Esophagus muscularis mucosa (tissue), 4 donors: ENCODE measurements around the gene TSC1. TPM values are rescaled to one million over a fixed set of nuclear protein-coding genes. Genes with fewer than 3 reads are reported as not detected.

Experiments
- DNase-seq: peaks from one replicate; pipeline ENCODE4 v3.0.0-alpha.2; 2017; ENCODE audit errors: extremely low spot score
- H3K27ac ChIP-seq, 4 donors: fragments of 200-600 bp; sonication (generic); replicated peaks in 1 of 4; 1 replicate in 3 of 4; 2 replicates in 1 of 4; pipeline ENCODE4 v1.5.1; 2016 to 2019; ENCODE audit warnings: mild to moderate bottlenecking in 1 of 4
- H3K27me3 ChIP-seq, 4 donors: fragments of 200-600 bp; sonication (generic); one replicate each; pipeline versions ENCODE4 v1.5.1 to v1.6.0; 2016 to 2019
- H3K36me3 ChIP-seq, 4 donors: fragments of 200-600 bp; sonication (generic); one replicate each; pipeline ENCODE4 v1.5.1; 2016 to 2019
- H3K4me1 ChIP-seq, 4 donors: fragments of 200-600 bp; sonication (generic); one replicate each; pipeline ENCODE4 v1.5.1; 2016 to 2019
- H3K4me3 ChIP-seq, 4 donors: fragments of 200-600 bp; sonication (generic); 1 replicate in 2 of 4; 2 replicates in 2 of 4; pipeline ENCODE4 v1.5.1; 2016 to 2019; ENCODE audit warnings: mild to moderate bottlenecking in 4 of 4, moderate library complexity in 1 of 4
- H3K9me3 ChIP-seq, 4 donors: fragments of 200-600 bp; sonication (generic); 1 replicate in 3 of 4; 2 replicates in 1 of 4; pipeline ENCODE4 v1.5.1; 2016 to 2019
- EP300 ChIP-seq: sonication (generic); formaldehyde crosslinking; IDR thresholded peaks from one replicate; pipeline ENCODE4 v1.6.1; 2017; ENCODE audit warnings: antibody characterized with exemption
- POLR2A ChIP-seq: fragments of 450-650 bp; IDR thresholded peaks from one replicate; pipeline ENCODE4 v1.6.1; 2017; ENCODE audit warnings: antibody characterized with exemption, moderate library complexity, mild to moderate bottlenecking, low read depth
- POLR2AphosphoS5 ChIP-seq, 2 donors: sonication (generic); formaldehyde crosslinking; IDR thresholded peaks; one replicate each; pipeline ENCODE4 v1.6.1; 2017; ENCODE audit warnings: antibody characterized with exemption in 2 of 2
- WGBS: methylation state at CpG from one replicate; pipeline ENCODE4 v1.1.5; 2018; 5-methylcytosine and 5-hydroxymethylcytosine counted together
- intact Hi-C: fragments of 100-400 bp; cut with DNase I; formaldehyde crosslinking; loops from one replicate; pipeline ENCODE4 v1.15.1; 2023
- total RNA-seq, 4 donors: library from RNA; depleted of rRNA; stranded (reverse); fragments of >200 nt; gene quantifications; one replicate each; pipeline versions ENCODE4 v1.1.0 to v1.2.1, GENCODE V29; 2016
- TF ChIP-seq, protein P1 (sequence below), 3 experiments: fragments of 200-600 bp in 2 of 3; fragments of 450-650 bp in 1 of 3; sonication (generic) in 2 of 3; IDR thresholded peaks; one replicate each; pipeline ENCODE4 v1.5.1; 2017 to 2019; ENCODE audit warnings: antibody characterized with exemption in 3 of 3, mild to moderate bottlenecking in 2 of 3, moderate library complexity in 1 of 3

Gene TSC1
- total RNA-seq, 4 donors from 2014 or later, result 25.0 to 36.9 (median 30.6) TPM

DNA sequence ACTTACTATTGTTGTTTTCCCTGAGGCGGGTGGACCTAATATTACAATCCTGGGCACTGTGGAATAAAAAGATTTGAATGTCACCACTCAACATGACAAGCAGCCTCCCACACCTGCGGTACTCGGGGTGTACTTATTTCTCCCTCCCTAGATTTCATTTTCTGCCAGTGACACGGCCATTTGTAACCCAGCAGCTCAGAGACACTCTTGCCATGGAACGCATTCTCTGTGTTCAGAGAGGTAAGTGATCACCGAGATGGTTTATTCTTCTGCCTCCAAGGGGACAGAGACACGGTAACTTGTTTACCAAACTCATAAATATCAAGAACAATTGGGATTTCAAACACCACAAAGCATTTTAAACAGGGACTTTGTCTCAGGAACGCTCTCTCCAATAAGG is 77.5 kb downstream of the TSC1 start:
- Histone ChIP-seq H3K27me3 (no peaks in the 10 kb centered on the region), H3K36me3 (peaks cover 0 to 5% (median 0%) of the 10 kb centered on the region in 4 donors), H3K4me3 (no peak overlapping the region), H3K9me3 (no peaks in the 10 kb centered on the region), H3K4me1 (peaks cover 0 to 17% (median 2%) of the 10 kb centered on the region in 4 donors), H3K27ac (no peak overlapping the region)
- no peak for DNase-seq
- intact Hi-C loops, result no loop called here
- no peak for TF ChIP-seq POLR2A
- TF ChIP-seq, protein P1, sequence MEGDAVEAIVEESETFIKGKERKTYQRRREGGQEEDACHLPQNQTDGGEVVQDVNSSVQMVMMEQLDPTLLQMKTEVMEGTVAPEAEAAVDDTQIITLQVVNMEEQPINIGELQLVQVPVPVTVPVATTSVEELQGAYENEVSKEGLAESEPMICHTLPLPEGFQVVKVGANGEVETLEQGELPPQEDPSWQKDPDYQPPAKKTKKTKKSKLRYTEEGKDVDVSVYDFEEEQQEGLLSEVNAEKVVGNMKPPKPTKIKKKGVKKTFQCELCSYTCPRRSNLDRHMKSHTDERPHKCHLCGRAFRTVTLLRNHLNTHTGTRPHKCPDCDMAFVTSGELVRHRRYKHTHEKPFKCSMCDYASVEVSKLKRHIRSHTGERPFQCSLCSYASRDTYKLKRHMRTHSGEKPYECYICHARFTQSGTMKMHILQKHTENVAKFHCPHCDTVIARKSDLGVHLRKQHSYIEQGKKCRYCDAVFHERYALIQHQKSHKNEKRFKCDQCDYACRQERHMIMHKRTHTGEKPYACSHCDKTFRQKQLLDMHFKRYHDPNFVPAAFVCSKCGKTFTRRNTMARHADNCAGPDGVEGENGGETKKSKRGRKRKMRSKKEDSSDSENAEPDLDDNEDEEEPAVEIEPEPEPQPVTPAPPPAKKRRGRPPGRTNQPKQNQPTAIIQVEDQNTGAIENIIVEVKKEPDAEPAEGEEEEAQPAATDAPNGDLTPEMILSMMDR (IDR thresholded peaks at IDR 0.05), result no peak
- no peak for TF ChIP-seq POLR2AphosphoS5 (IDR thresholded peaks at IDR 0.05)
- TF ChIP-seq EP300, result no peak
- 86% methylated on average over 8 of the region's 8 CpGs for WGBS

DNA sequence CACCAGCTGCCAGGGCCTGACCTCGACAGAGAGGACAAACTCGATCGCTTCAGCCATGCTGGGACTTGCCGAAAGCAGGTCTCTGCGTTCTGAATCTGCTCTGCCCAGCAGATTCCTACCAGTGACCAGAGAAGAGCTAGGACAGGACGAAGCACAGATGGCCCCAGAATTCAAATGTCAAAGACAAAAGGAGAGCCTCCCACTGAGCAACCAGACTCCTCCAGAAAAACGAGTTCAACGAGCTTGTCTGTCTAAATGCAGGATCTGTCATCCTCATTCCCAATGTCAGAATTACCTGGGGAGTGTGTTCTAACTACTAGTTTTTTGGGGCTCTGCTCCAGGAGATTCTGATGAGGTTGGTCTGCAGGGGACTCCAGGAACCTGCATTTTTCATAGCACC is 79.7 kb downstream of the TSC1 start:
- TF ChIP-seq, protein P1 (IDR thresholded peaks at IDR 0.05), result no peak
- TF ChIP-seq POLR2AphosphoS5 (IDR thresholded peaks at IDR 0.05), result no peak
- no peak for TF ChIP-seq POLR2A
- TF ChIP-seq EP300, result no peak
- Histone ChIP-seq H3K9me3 (no peaks in the 10 kb centered on the region), H3K36me3 (peaks cover 0 to 5% (median 0%) of the 10 kb centered on the region in 4 donors), H3K4me1 (no peaks in the 10 kb centered on the region), H3K27me3 (peaks cover 0 to 5% (median 0%) of the 10 kb centered on the region in 4 donors), H3K27ac (no peak overlapping the region), H3K4me3 (no peak overlapping the region)
- intact Hi-C loops, result no loop called here
- DNase-seq, result no peak
- WGBS, result 78% methylated on average over 8 of the region's 8 CpGs

DNA sequence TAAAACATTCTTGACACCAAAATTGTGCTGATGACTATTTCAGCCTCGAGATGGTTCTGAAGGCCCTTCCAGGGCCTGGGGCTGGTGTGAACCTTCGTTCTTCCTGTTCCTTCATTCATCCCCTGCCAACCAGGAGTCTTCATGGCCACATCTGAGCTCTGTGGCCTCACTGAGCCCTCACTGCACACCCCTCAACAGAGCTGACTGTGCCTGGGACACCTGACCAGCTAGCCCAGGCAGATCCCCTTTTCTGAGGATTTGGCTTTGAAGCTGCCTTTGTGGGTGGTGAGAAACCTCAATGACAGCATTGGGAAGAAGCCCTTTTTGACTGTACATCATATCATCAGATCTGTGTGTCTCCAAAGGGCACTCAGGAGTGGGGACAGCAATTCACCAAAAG is 80.1 kb downstream of the TSC1 start:
- TF ChIP-seq EP300 (no peak), POLR2AphosphoS5 (IDR thresholded peaks at IDR 0.05) (no peak), POLR2A (no peak)
- TF ChIP-seq, protein P1 (IDR thresholded peaks at IDR 0.05), result no peak
- no peak overlapping the region for H3K4me3 ChIP-seq
- H3K9me3 ChIP-seq, result no peaks in the 10 kb centered on the region
- WGBS, result 90% methylated on average over 2 of the region's 2 CpGs
- H3K27ac ChIP-seq, result no peak overlapping the region
- peaks cover 0 to 5% (median 0%) of the 10 kb centered on the region in 4 donors for H3K36me3 ChIP-seq
- DNase-seq, result no peak
- H3K27me3 ChIP-seq, result peaks cover 0 to 5% (median 0%) of the 10 kb centered on the region in 4 donors
- H3K4me1 ChIP-seq, result no peaks in the 10 kb centered on the region
- intact Hi-C loops, result no loop called here

DNA sequence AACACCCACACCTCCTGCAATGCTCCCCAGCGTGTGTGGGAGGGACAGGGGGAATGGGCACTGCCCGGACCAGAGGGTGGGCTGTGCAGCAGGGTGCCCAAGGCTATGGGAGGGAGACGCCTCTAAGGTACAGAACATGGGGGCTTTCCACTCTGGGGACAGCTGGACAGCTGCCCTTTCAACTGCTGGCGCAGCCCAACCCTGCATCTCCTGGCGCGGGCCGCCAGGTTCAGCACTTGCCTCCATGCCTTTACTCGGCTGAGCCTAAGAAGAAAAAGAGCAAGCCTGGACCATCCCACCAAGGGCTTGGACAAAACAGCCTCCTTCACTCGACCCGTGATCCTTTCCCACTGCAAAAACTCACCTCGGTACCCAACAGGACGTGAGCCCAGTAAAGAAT is 81.3 kb downstream of the TSC1 start:
- peaks cover 0 to 5% (median 0%) of the 10 kb centered on the region in 4 donors for H3K27me3 ChIP-seq
- H3K4me1 ChIP-seq, result peaks cover 0 to 3% (median 1%) of the 10 kb centered on the region in 4 donors
- intact Hi-C loops, result no loop called here
- no peak overlapping the region for H3K27ac ChIP-seq
- no peak for DNase-seq
- H3K9me3 ChIP-seq, result no peaks in the 10 kb centered on the region
- H3K4me3 ChIP-seq, result no peak overlapping the region
- TF ChIP-seq POLR2AphosphoS5 (IDR thresholded peaks at IDR 0.05), result no peak
- H3K36me3 ChIP-seq, result peaks cover 0 to 5% (median 0%) of the 10 kb centered on the region in 4 donors
- WGBS, result 87% methylated on average over 12 of the region's 12 CpGs

DNA sequence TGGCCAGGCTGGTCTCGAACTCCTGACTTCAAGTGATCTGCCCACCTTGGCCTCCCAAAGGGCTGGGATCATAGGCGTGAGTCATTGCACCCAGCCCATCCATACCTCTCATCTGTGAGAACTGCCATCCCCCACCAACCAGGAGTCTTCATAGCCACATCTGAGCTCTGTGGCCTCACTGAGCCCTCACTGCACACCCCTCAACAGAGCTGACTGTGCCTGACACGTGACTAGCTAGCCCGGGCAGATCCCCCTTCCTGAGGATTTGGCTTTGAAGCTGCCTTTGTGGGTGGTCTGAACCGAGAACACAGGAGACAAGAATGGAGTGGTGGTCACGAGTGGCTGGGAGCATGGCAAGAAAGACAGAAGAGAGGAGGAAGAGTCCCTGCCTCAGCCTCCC is 81.9 kb downstream of the TSC1 start:
- TF ChIP-seq POLR2AphosphoS5 (IDR thresholded peaks at IDR 0.05) (no peak), EP300 (no peak), POLR2A (no peak)
- TF ChIP-seq, protein P1 (IDR thresholded peaks at IDR 0.05), result no peak
- Histone ChIP-seq H3K27ac (no peak overlapping the region), H3K4me1 (peaks cover under 1 to 8% (median 7%) of the 10 kb centered on the region in 4 donors), H3K36me3 (peaks cover 0 to 5% (median 0%) of the 10 kb centered on the region in 4 donors), H3K4me3 (no peak overlapping the region), H3K27me3 (peaks cover 0 to 5% (median 0%) of the 10 kb centered on the region in 4 donors), H3K9me3 (no peaks in the 10 kb centered on the region)
- no peak for DNase-seq
- intact Hi-C loops, result no loop called here
- WGBS, result 85% methylated on average over 6 of the region's 6 CpGs
